ENCODE measurements around the gene ALMS1. TPM values are rescaled to one million over a fixed set of nuclear protein-coding genes. Genes with fewer than 3 reads are reported as not detected.

The ALMS1 gene
- polyA plus RNA-seq, 1 donor (not counting 4 experiments of a cell fraction or from before 2014, with no cell fraction given) = 4.4 TPM

GRCh38 chr2:73611867-73612266 is 226.2 kb downstream of the ALMS1 start:
- no peaks in the 10 kb centered on the region for H3K36me3 ChIP-seq (ENCODE audit: control insufficient read depth in 2 of 2, extremely low read depth in 1 of 2, insufficient read depth in 2 of 2, low read length in 2 of 2)
- no peaks in the 10 kb centered on the region for H3K4me1 ChIP-seq (ENCODE audit: control insufficient read depth, extremely low read depth, insufficient read depth, low read length)
- dilution Hi-C loops (cut with MboI; ENCODE audit: extremely low pct_ligation_motif_present, low sequenced_read_pairs) = no loop called here
- FAIRE-seq (peak; percentile 43), DNase-seq (ENCODE audit: low read depth, low spot score) (no peak)
- TF ChIP-seq EZH2 (IDR thresholded peaks at IDR 0.05; ENCODE audit: low read length) (no peak), CTCF (optimal IDR thresholded peaks at IDR 0.05 in 1 of 3, IDR thresholded peaks at IDR 0.05 in 1 of 3, conservative IDR thresholded peaks at IDR 0.05 in 1 of 3; ENCODE audit: extremely low read depth in 1 of 3, insufficient read depth in 2 of 3, low read length in 3 of 3) (no peak)
- no peaks in the 10 kb centered on the region for H3K9me1 ChIP-seq (ENCODE audit: control insufficient read depth, extremely low read depth, insufficient read depth, low read length)
- no peak overlapping the region for H2AFZ ChIP-seq (ENCODE audit: control insufficient read depth, low read length)
- H3K9me3 ChIP-seq (ENCODE audit: control insufficient read depth, low read depth, low read length) = no peaks in the 10 kb centered on the region
- H3K9ac ChIP-seq (ENCODE audit: control insufficient read depth, extremely low read depth, insufficient read depth, low read length) = no peak overlapping the region
- H3K27me3 ChIP-seq (ENCODE audit: control insufficient read depth, extremely low read depth, insufficient read depth, low read length) = no peaks in the 10 kb centered on the region
- H3K27ac ChIP-seq (ENCODE audit: control insufficient read depth, insufficient read depth, low read length) = no peak overlapping the region
- no peaks in the 10 kb centered on the region for H4K20me1 ChIP-seq (ENCODE audit: control insufficient read depth, extremely low read depth, insufficient read depth, low read length)
- H3K4me3 ChIP-seq (ENCODE audit: control insufficient read depth in 2 of 3, extremely low read depth in 1 of 3, insufficient read depth in 2 of 3, low read depth in 1 of 3, low read length in 3 of 3) = no peak overlapping the region
- H3K4me2 ChIP-seq (ENCODE audit: control insufficient read depth, extremely low read depth, insufficient read depth, low read depth, low read length) = no peak overlapping the region
- H3K79me2 ChIP-seq (ENCODE audit: control insufficient read depth, insufficient read depth, low read length) = no peaks in the 10 kb centered on the region

- DNase-seq (ENCODE audit: low read depth, low spot score) (no peak), FAIRE-seq (no peak)
- H3K27ac ChIP-seq (ENCODE audit: control insufficient read depth, insufficient read depth, low read length) = no peak overlapping the region
- H3K4me1 ChIP-seq (ENCODE audit: control insufficient read depth, extremely low read depth, insufficient read depth, low read length) = no peaks in the 10 kb centered on the region
- dilution Hi-C loops (cut with MboI; ENCODE audit: extremely low pct_ligation_motif_present, low sequenced_read_pairs) = no loop called here
- no peaks in the 10 kb centered on the region for H3K9me3 ChIP-seq (ENCODE audit: control insufficient read depth, low read depth, low read length)
- no peaks in the 10 kb centered on the region for H3K9me1 ChIP-seq (ENCODE audit: control insufficient read depth, extremely low read depth, insufficient read depth, low read length)
- H3K4me3 ChIP-seq (ENCODE audit: control insufficient read depth in 2 of 3, extremely low read depth in 1 of 3, insufficient read depth in 2 of 3, low read depth in 1 of 3, low read length in 3 of 3) = no peak overlapping the region
- H3K36me3 ChIP-seq (ENCODE audit: control insufficient read depth in 2 of 2, extremely low read depth in 1 of 2, insufficient read depth in 2 of 2, low read length in 2 of 2) = no peaks in the 10 kb centered on the region
- no peak overlapping the region for H2AFZ ChIP-seq (ENCODE audit: control insufficient read depth, low read length)
- no peaks in the 10 kb centered on the region for H3K79me2 ChIP-seq (ENCODE audit: control insufficient read depth, insufficient read depth, low read length)
- H3K27me3 ChIP-seq (ENCODE audit: control insufficient read depth, extremely low read depth, insufficient read depth, low read length) = no peaks in the 10 kb centered on the region
- TF ChIP-seq EZH2 (IDR thresholded peaks at IDR 0.05; ENCODE audit: low read length) (no peak), CTCF (optimal IDR thresholded peaks at IDR 0.05 in 1 of 3, IDR thresholded peaks at IDR 0.05 in 1 of 3, conservative IDR thresholded peaks at IDR 0.05 in 1 of 3; ENCODE audit: extremely low read depth in 1 of 3, insufficient read depth in 2 of 3, low read length in 3 of 3) (no peak)
- no peaks in the 10 kb centered on the region for H4K20me1 ChIP-seq (ENCODE audit: control insufficient read depth, extremely low read depth, insufficient read depth, low read length)
- no peak overlapping the region for H3K9ac ChIP-seq (ENCODE audit: control insufficient read depth, extremely low read depth, insufficient read depth, low read length)
- no peak overlapping the region for H3K4me2 ChIP-seq (ENCODE audit: control insufficient read depth, extremely low read depth, insufficient read depth, low read depth, low read length)
Measured at GRCh38 chr2:73614105-73614504, 228.5 kb downstream of the ALMS1 start.

Measured in keratinocyte (primary cell).